ENCODE results near the gene R3HDM2. TPM values are rescaled to one million over a fixed set of nuclear protein-coding genes. Genes with fewer than 3 reads are reported as not detected.

The R3HDM2 gene
- total RNA-seq, 1 experiment from 2014 or later, result 45.4 TPM

GRCh38 chr12:57472391-57472790 lies 41.5 kb upstream of the R3HDM2 start (continued):
- TF ChIP-seq CTCF (IDR thresholded peaks at IDR 0.05 in 2 of 3, conservative IDR thresholded peaks at IDR 0.05 in 1 of 3; ENCODE audit: borderline replicate concordance in 1 of 3, insufficient read depth in 1 of 3, low read depth in 2 of 3, low read length in 2 of 3) (no peak), YY1 (IDR thresholded peaks at IDR 0.05; ENCODE audit: extremely low read depth, insufficient replicate concordance, low read depth, low read length) (no peak), EZH2phosphoT487 (IDR thresholded peaks at IDR 0.05; ENCODE audit: borderline replicate concordance) (no peak), ZNF274 (IDR thresholded peaks at IDR 0.05; ENCODE audit: low read depth, low read length) (no peak), SRF (IDR thresholded peaks at IDR 0.05; ENCODE audit: low read depth) (no peak), SP1 (IDR thresholded peaks at IDR 0.05; ENCODE audit: low read depth) (no peak)

- no peaks in the 10 kb centered on the region for H3K36me3 ChIP-seq (ENCODE audit: control insufficient read depth in 1 of 2, insufficient read depth in 2 of 2, low read length in 2 of 2)
- no peaks in the 10 kb centered on the region for H3K9me3 ChIP-seq (ENCODE audit: control insufficient read depth in 1 of 2, insufficient read depth in 1 of 2, low read depth in 1 of 2, low read length in 2 of 2)
- DNase-seq (ENCODE audit: low read depth, low spot score), result no peak
- H3K9ac ChIP-seq (ENCODE audit: low read length), result no peak overlapping the region
- CTCF ChIA-PET, result interaction anchor here (0.7 kb wide), 1 partner anchor 8 kb away, joined by 3 read pairs; no protein-coding TSS in a partner anchor
- ATAC-seq, result no peak
- peaks cover 38% of the 10 kb centered on the region for H3K27me3 ChIP-seq (ENCODE audit: insufficient read depth, low read length)
- no peak overlapping the region for H3K27ac ChIP-seq (ENCODE audit: low read depth, low read length)
- no peaks in the 10 kb centered on the region for H3K79me2 ChIP-seq (ENCODE audit: insufficient read depth, low read length)
- no peak overlapping the region for H3K4me2 ChIP-seq (ENCODE audit: low read length)
- no peaks in the 10 kb centered on the region for H3K9me2 ChIP-seq (ENCODE audit: insufficient read depth)
- RAD21 ChIA-PET (ENCODE audit: low non-redundant PET in 1 of 2, low total read pairs in 2 of 2, uncharacterized antibody in 2 of 2, unreplicated experiment in 2 of 2), result no interaction called here
- H2AFZ ChIP-seq (ENCODE audit: low read depth, low read length, poor library complexity, severe bottlenecking), result no peak overlapping the region
- H3K4me1 ChIP-seq (ENCODE audit: control insufficient read depth in 1 of 2, insufficient read depth in 2 of 2, low read length in 2 of 2), result no peaks in the 10 kb centered on the region
- TF ChIP-seq SRF (IDR thresholded peaks at IDR 0.05; ENCODE audit: low read depth) (no peak), EZH2 (IDR thresholded peaks at IDR 0.05) (no peak), REST (IDR thresholded peaks at IDR 0.05; ENCODE audit: low read depth) (no peak), ZFX (IDR thresholded peaks at IDR 0.05) (no peak), ZNF274 (IDR thresholded peaks at IDR 0.05; ENCODE audit: low read depth, low read length) (no peak), MAX (IDR thresholded peaks at IDR 0.05) (no peak), ZBTB33 (IDR thresholded peaks at IDR 0.05; ENCODE audit: extremely low read depth, insufficient replicate concordance, low read length) (no peak), YY1 (IDR thresholded peaks at IDR 0.05; ENCODE audit: extremely low read depth, insufficient replicate concordance, low read depth, low read length) (no peak), ATF3 (IDR thresholded peaks at IDR 0.05) (no peak)
- no peaks in the 10 kb centered on the region for H4K20me1 ChIP-seq (ENCODE audit: insufficient read depth)
- H3K4me3 ChIP-seq (replicated peaks in 1 of 2; ENCODE audit: low read depth in 1 of 2, low read length in 2 of 2), result no peak overlapping the region
- POLR2A ChIA-PET, result no interaction called here
- BruUV-seq (replicated peaks), result no TSS peak
- intact Hi-C loops (cut with micrococcal nuclease), result no loop called here
Observed at GRCh38 chr12:57471661-57472060, 40.8 kb upstream of the R3HDM2 start.

All from HCT116 (cell line).